Measurements from ENCODE around the gene FHAD1. TPM values are rescaled to one million over a fixed set of nuclear protein-coding genes. Genes with fewer than 3 reads are reported as not detected.

The FHAD1 gene
- polyA plus RNA-seq, 3 donors, result 2.4 to 3.6 (median 3.2) TPM

Other genes starting within 250 kb of the FHAD1 start
- 10 to 100 TPM; 17.2 to 18.2 (median 17.3) TPM for gene TMEM51, start 93.5 kb upstream of the FHAD1 start, polyA plus RNA-seq (ENCODE audit: insufficient read length in 3 of 3)
- 10 to 100 TPM in 2 of 3 donors, 1 to 10 TPM in 1; 8.2 to 11.9 (median 10.8) TPM for gene EFHD2, start 162.7 kb downstream of the FHAD1 start, polyA plus RNA-seq (ENCODE audit: insufficient read length in 3 of 3)
- under 1 TPM in 1 of 3 donors, not detected in 2; 0.08 TPM for gene CTRC, start 191.2 kb downstream of the FHAD1 start, polyA plus RNA-seq (ENCODE audit: insufficient read length in 3 of 3)
- gene CELA2A, start 209.5 kb downstream of the FHAD1 start, polyA plus RNA-seq (ENCODE audit: insufficient read length in 3 of 3), result under 1 TPM in 2 of 3 donors, not detected in 1; 0.31 to 0.35 TPM
- under 1 TPM in 2 of 3 donors, not detected in 1; 0.28 to 0.42 TPM for gene CELA2B, start 228.9 kb downstream of the FHAD1 start, polyA plus RNA-seq (ENCODE audit: insufficient read length in 3 of 3)

Measured in right renal cortex interstitium (tissue), 3 donors.